H1 (cell line): ENCODE results near the gene SPDYA.

ENCODE experiments used
- BACH1 ChIP-seq: IDR thresholded peaks from 2 replicates; pipeline ENCODE4 v1.6.1; 2012; ENCODE audit warnings: low read length, improper control_type of control experiment
- CTBP2 ChIP-seq: IDR thresholded peaks from 2 replicates; pipeline ENCODE4 v1.7.0; 2011; ENCODE audit warnings: borderline replicate concordance, mild to moderate bottlenecking, moderate library complexity, mixed read lengths, low read length; ENCODE audit not compliant: insufficient read depth, insufficient read length
- CTCF ChIP-seq, 3 experiments: IDR thresholded peaks; 1 replicate in 2 of 3; 2 replicates in 1 of 3; pipeline versions ENCODE4 v1.5.1 to v1.6.1; 2011; ENCODE audit warnings: low read length in 3 of 3, mild to moderate bottlenecking in 3 of 3, inconsistent platforms in 2 of 3, low read depth in 1 of 3, moderate library complexity in 1 of 3; ENCODE audit not compliant: insufficient read depth in 1 of 3; ENCODE audit errors: control extremely low read depth in 1 of 3
- RAD21 ChIP-seq, 2 experiments: IDR thresholded peaks in 1 of 2; conservative IDR thresholded peaks in 1 of 2; 2 replicates each; pipeline ENCODE4 v1.6.1; 2011; ENCODE audit warnings: low read depth in 2 of 2, low read length in 2 of 2, improper control_type of control experiment in 1 of 2, inconsistent platforms in 1 of 2, mild to moderate bottlenecking in 1 of 2, moderate library complexity in 1 of 2
- RNF2 ChIP-seq: fragments of 200-900, 300-1000 bp; sonication (generic); IDR thresholded peaks from 2 replicates; pipeline ENCODE4 v1.7.1; 2016; ENCODE audit warnings: borderline replicate concordance, low read depth, mild to moderate bottlenecking, antibody characterized with exemption, low read length; ENCODE audit not compliant: poor library complexity, severe bottlenecking; ENCODE audit errors: missing control alignments
- SIN3A ChIP-seq, 2 experiments: IDR thresholded peaks in 1 of 2; conservative IDR thresholded peaks in 1 of 2; 2 replicates each; pipeline ENCODE4 v1.6.1; 2011 to 2012; ENCODE audit warnings: low read length in 2 of 2, improper control_type of control experiment in 1 of 2, low read depth in 1 of 2, mild to moderate bottlenecking in 1 of 2
- SP1 ChIP-seq: IDR thresholded peaks from 2 replicates; pipeline ENCODE4 v1.6.1; 2011; ENCODE audit warnings: low read depth, low read length

GRCh38 chr2:28772351-28772750 lies 38.3 kb upstream of the SPDYA start:
- TF ChIP-seq RAD21 (IDR thresholded peaks at IDR 0.05 in 1 of 2, conservative IDR thresholded peaks at IDR 0.05 in 1 of 2; ENCODE audit: low read depth in 2 of 2, low read length in 2 of 2) (no peak), CTCF (IDR thresholded peaks at IDR 0.05; ENCODE audit: control extremely low read depth in 1 of 3, insufficient read depth in 1 of 3, low read depth in 1 of 3, low read length in 3 of 3) (no peak), RNF2 (no peak), BACH1 (no peak), SP1 (no peak), CTBP2 (no peak), SIN3A (conservative IDR thresholded peaks at IDR 0.05 in 1 of 2, IDR thresholded peaks at IDR 0.05 in 1 of 2; ENCODE audit: low read depth in 1 of 2, low read length in 2 of 2) (no peak)
